HG03520 (cell line): ENCODE results near the gene SETD5.
"Not testable (repeated sequence)": the region's sequence is repeated elsewhere in the genome, so short reads cannot be mapped to it uniquely, and the experiment has no call there.

Experiments
- ATAC-seq: cut with Tn5 transposase; IDR thresholded peaks from one replicate; pipeline ENCODE4 v1.9.1; 2021; ENCODE audit warnings: mild to moderate bottlenecking, moderate library complexity; ENCODE audit not compliant: unreplicated experiment

Gene SETD5

GRCh38 chr3:9455596-9456131 lies 58.2 kb downstream of the SETD5 start:
- no peak for ATAC-seq

GRCh38 chr3:9467451-9467850 lies 70.0 kb downstream of the SETD5 start:
- ATAC-seq, result no peak

GRCh38 chr3:9468460-9468859 lies 71.0 kb downstream of the SETD5 start:
- ATAC-seq, result no peak

GRCh38 chr3:9469986-9470385 lies 72.6 kb downstream of the SETD5 start:
- ATAC-seq, result no peak

GRCh38 chr3:9473496-9474065 lies 76.2 kb downstream of the SETD5 start:
- ATAC-seq, result no peak

GRCh38 chr3:9474482-9474881 lies 77.1 kb downstream of the SETD5 start:
- ATAC-seq, result no peak

GRCh38 chr3:9476935-9477334 lies 79.5 kb downstream of the SETD5 start:
- ATAC-seq, result no peak

- ATAC-seq, result no peak
Measured at GRCh38 chr3:9480265-9480664, 82.8 kb downstream of the SETD5 start.

GRCh38 chr3:9485248-9485647 lies 87.8 kb downstream of the SETD5 start:
- ATAC-seq, result no peak

GRCh38 chr3:9491506-9491905 lies 94.1 kb downstream of the SETD5 start:
- no peak for ATAC-seq

GRCh38 chr3:9494036-9494435 lies 96.6 kb downstream of the SETD5 start:
- ATAC-seq, result not testable (repeated sequence)

- ATAC-seq, result no peak
Measured at GRCh38 chr3:9496893-9497292, 99.5 kb downstream of the SETD5 start.

GRCh38 chr3:9497821-9498565 lies 100.6 kb downstream of the SETD5 start:
- ATAC-seq, result no peak

GRCh38 chr3:9498781-9499180 lies 101.4 kb downstream of the SETD5 start:
- ATAC-seq, result no peak

GRCh38 chr3:9499455-9500107 lies 102.2 kb downstream of the SETD5 start:
- no peak for ATAC-seq

GRCh38 chr3:9500108-9501050 lies 103.0 kb downstream of the SETD5 start:
- ATAC-seq, result peak; percentile 68

- no peak for ATAC-seq
Measured at GRCh38 chr3:9501226-9501625, 103.8 kb downstream of the SETD5 start.

- no peak for ATAC-seq
Measured at GRCh38 chr3:9503283-9503682, 105.9 kb downstream of the SETD5 start.

- no peak for ATAC-seq
Measured at GRCh38 chr3:9507586-9508578, 110.5 kb downstream of the SETD5 start.

- no peak for ATAC-seq
Measured at GRCh38 chr3:9508781-9509180, 111.4 kb downstream of the SETD5 start.
